NCI-H146 (cell line): ENCODE data around the gene ENDOD1.

Experiments
- DNase-seq: peaks from one replicate; lab custom pipeline; 2025; lab: John Stamatoyannopoulos, UW

Gene ENDOD1

GRCh38 chr11:95175818-95176380 is 86.3 kb downstream of the ENDOD1 start:
- DNase-seq: no peak
